ENCODE measurements around the gene ZNF362.

GRCh38 chr1:33320619-33321165 is 64.4 kb downstream of the ZNF362 start, which contains the start of gene A3GALT2:
- no peak for TF ChIP-seq CTCF (IDR thresholded peaks at IDR 0.05; ENCODE audit: low read depth, low read length, poor library complexity, severe bottlenecking)
- TF ChIP-seq EZH2phosphoT487 (IDR thresholded peaks at IDR 0.05; ENCODE audit: borderline replicate concordance, low read length): no peak
